ENCODE measurements around the gene EML1. TPM values are rescaled to one million over a fixed set of nuclear protein-coding genes. Genes with fewer than 3 reads are reported as not detected.

Gene EML1
- total and polyA plus RNA-seq, 2 of the 13 experiments (the other 11 are each of a cell fraction or from before 2014, with no cell fraction given): 0.59 to 1.7 TPM

DNA sequence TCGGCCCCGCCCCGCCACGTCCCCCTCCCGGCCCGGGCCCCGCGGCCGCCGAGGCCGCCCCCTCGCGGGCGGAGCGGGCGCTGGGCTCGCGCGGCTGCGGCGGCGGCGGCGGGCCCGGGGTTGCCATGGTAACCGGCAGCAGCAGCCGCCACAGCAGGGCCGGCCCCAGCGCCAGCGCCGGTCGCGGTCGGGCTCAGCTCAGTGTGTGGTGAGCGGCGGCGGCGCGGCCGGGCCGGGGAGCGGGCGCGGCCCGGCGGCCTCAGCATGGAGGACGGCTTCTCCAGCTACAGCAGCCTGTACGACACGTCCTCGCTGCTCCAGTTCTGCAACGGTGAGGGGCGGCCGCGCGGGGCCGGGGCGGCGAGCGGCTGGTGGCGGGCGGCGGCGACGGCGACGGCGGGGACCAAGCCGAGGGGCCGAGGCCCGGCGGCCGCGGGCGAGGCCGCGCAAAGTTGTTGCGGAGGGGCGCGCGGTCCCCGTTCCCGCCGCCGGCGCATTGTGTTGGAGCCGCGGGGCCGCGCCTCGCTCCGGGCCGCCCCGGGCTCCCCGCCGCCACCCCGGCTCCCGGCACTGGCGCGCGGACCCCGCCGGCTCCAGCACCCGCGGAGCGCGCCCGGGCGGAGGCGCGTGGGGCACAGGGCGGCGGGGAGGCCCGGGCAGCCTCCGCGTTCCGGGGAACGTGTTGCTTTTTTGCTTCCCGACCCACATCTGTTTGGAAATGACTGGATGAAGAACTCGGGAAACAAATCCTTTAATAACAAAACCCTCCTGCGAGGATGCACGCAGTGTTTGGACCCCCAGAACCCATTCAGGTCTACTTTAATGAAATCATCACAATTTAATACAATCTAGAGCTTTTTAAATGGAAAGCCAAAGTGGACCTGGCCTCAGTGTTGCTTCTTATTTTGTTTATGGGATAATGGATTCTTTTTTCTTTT, at the start of gene EML1 (continued):
- TF ChIP-seq ZC3H13 (CRISPR knock-in tag; IDR thresholded peaks at IDR 0.05) (no peak), SIN3A (IDR thresholded peaks at IDR 0.05; ENCODE audit: borderline replicate concordance, low read depth, low read length) (0 out of 2 replicates have a peak, but pooled peaks have one; percentile 39), SIN3B (IDR thresholded peaks at IDR 0.05; ENCODE audit: low read length) (no peak), POLR2A (IDR thresholded peaks at IDR 0.05; ENCODE audit: insufficient read depth in 1 of 2, low read depth in 2 of 2, low read length in 2 of 2) (no peak), MEIS2 (CRISPR knock-in tag; IDR thresholded peaks at IDR 0.05) (no peak), ZNF230 (CRISPR knock-in tag; IDR thresholded peaks at IDR 0.05) (no peak), SP5 (CRISPR knock-in tag; IDR thresholded peaks at IDR 0.05; ENCODE audit: borderline replicate concordance, low read depth) (no peak), FOXM1 (CRISPR knock-in tag; IDR thresholded peaks at IDR 0.05) (no peak), CAMTA2 (CRISPR knock-in tag; IDR thresholded peaks at IDR 0.05; ENCODE audit: borderline replicate concordance) (no peak), ZNF263 (CRISPR knock-in tag; IDR thresholded peaks at IDR 0.05) (no peak), ZKSCAN1 (IDR thresholded peaks at IDR 0.05; ENCODE audit: low read length) (no peak), HDAC1 (CRISPR knock-in tag; IDR thresholded peaks at IDR 0.05) (no peak), SOX13 (IDR thresholded peaks at IDR 0.05) (no peak), SOX13 (CRISPR knock-in tag; conservative IDR thresholded peaks at IDR 0.05 in 1 of 2, IDR thresholded peaks at IDR 0.05 in 1 of 2) (no peak), NFYB (CRISPR knock-in tag; IDR thresholded peaks at IDR 0.05) (no peak), RARG (CRISPR knock-in tag; IDR thresholded peaks at IDR 0.05; ENCODE audit: low read depth) (no peak), TGIF2 (CRISPR knock-in tag; IDR thresholded peaks at IDR 0.05) (no peak), ZNF572 (CRISPR knock-in tag; IDR thresholded peaks at IDR 0.05) (no peak), AGO2 (optimal IDR thresholded peaks at IDR 0.05; ENCODE audit: low read depth, low read length) (no peak), CENPBD1 (CRISPR knock-in tag; IDR thresholded peaks at IDR 0.05; ENCODE audit: borderline replicate concordance, low read depth) (no peak)
- TF ChIP-seq, protein P1, sequence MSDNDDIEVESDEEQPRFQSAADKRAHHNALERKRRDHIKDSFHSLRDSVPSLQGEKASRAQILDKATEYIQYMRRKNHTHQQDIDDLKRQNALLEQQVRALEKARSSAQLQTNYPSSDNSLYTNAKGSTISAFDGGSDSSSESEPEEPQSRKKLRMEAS (IDR thresholded peaks at IDR 0.05): no peak
- TF ChIP-seq, protein P2, sequence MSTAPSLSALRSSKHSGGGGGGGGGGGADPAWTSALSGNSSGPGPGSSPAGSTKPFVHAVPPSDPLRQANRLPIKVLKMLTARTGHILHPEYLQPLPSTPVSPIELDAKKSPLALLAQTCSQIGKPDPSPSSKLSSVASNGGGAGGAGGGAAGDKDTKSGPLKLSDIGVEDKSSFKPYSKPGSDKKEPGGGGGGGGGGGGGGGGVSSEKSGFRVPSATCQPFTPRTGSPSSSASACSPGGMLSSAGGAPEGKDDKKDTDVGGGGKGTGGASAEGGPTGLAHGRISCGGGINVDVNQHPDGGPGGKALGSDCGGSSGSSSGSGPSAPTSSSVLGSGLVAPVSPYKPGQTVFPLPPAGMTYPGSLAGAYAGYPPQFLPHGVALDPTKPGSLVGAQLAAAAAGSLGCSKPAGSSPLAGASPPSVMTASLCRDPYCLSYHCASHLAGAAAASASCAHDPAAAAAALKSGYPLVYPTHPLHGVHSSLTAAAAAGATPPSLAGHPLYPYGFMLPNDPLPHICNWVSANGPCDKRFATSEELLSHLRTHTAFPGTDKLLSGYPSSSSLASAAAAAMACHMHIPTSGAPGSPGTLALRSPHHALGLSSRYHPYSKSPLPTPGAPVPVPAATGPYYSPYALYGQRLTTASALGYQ (CRISPR knock-in tag; IDR thresholded peaks at IDR 0.05): no peak
- TF ChIP-seq, protein P3, sequence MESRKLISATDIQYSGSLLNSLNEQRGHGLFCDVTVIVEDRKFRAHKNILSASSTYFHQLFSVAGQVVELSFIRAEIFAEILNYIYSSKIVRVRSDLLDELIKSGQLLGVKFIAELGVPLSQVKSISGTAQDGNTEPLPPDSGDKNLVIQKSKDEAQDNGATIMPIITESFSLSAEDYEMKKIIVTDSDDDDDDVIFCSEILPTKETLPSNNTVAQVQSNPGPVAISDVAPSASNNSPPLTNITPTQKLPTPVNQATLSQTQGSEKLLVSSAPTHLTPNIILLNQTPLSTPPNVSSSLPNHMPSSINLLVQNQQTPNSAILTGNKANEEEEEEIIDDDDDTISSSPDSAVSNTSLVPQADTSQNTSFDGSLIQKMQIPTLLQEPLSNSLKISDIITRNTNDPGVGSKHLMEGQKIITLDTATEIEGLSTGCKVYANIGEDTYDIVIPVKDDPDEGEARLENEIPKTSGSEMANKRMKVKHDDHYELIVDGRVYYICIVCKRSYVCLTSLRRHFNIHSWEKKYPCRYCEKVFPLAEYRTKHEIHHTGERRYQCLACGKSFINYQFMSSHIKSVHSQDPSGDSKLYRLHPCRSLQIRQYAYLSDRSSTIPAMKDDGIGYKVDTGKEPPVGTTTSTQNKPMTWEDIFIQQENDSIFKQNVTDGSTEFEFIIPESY (CRISPR knock-in tag; IDR thresholded peaks at IDR 0.05): no peak
- TF ChIP-seq, protein P4, sequence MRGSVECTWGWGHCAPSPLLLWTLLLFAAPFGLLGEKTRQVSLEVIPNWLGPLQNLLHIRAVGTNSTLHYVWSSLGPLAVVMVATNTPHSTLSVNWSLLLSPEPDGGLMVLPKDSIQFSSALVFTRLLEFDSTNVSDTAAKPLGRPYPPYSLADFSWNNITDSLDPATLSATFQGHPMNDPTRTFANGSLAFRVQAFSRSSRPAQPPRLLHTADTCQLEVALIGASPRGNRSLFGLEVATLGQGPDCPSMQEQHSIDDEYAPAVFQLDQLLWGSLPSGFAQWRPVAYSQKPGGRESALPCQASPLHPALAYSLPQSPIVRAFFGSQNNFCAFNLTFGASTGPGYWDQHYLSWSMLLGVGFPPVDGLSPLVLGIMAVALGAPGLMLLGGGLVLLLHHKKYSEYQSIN (CRISPR knock-in tag; IDR thresholded peaks at IDR 0.05; ENCODE audit: borderline replicate concordance): no peak
